DND-41 (cell line): Measurements from ENCODE around the gene ZNF581.

ENCODE experiments used
- ATAC-seq: fragments of 200-7000 bp; cut with Tn5 transposase; 3 replicates; pipeline ENCODE4 v1.9.1; 2021; ENCODE audit warnings: low read depth; ENCODE audit not compliant: insufficient read depth
- DNase-seq: peaks from one replicate; pipeline ENCODE4 v3.0.0-alpha.2; 2020
- H2AFZ ChIP-seq: 2 replicates; pipeline ENCODE4 v1.6.0; 2012; ENCODE audit warnings: low read depth, low read length
- H3K27ac ChIP-seq: 2 replicates; pipeline ENCODE4 v1.5.1; 2012; ENCODE audit warnings: low read length, inconsistent platforms
- H3K27me3 ChIP-seq: fragments of 200-600 bp; sonication (generic); 2 replicates; pipeline ENCODE4 v1.6.0; 2012; ENCODE audit warnings: low read length, mild to moderate bottlenecking, inconsistent platforms; ENCODE audit not compliant: insufficient read depth, poor library complexity
- H3K36me3 ChIP-seq: 2 replicates; pipeline ENCODE4 v1.5.1; 2012; ENCODE audit warnings: low read length, inconsistent platforms; ENCODE audit not compliant: insufficient read depth
- H3K4me1 ChIP-seq: 2 replicates; pipeline ENCODE4 v1.5.1; 2012; ENCODE audit warnings: mild to moderate bottlenecking, low read length; ENCODE audit not compliant: insufficient read depth
- H3K4me2 ChIP-seq: 2 replicates; pipeline ENCODE4 v1.6.0; 2012; ENCODE audit warnings: mild to moderate bottlenecking, moderate library complexity, low read length, inconsistent platforms; ENCODE audit not compliant: insufficient read depth
- H3K4me3 ChIP-seq, 2 experiments: fragments of 200-600 bp in 1 of 2; shearing (Covaris generic) in 1 of 2; 2 replicates each; pipeline ENCODE4 v1.5.1; 2012 to 2016; ENCODE audit warnings: inconsistent platforms in 2 of 2, low read length in 2 of 2, mild to moderate bottlenecking in 2 of 2, low read depth in 1 of 2, moderate library complexity in 1 of 2
- H3K79me2 ChIP-seq: 2 replicates; pipeline ENCODE4 v1.6.0; 2012; ENCODE audit warnings: low read length, inconsistent platforms; ENCODE audit not compliant: insufficient read depth
- H3K9ac ChIP-seq: 2 replicates; pipeline ENCODE4 v1.6.0; 2012; ENCODE audit warnings: low read depth, mild to moderate bottlenecking, inconsistent platforms, low read length, moderate library complexity
- H3K9me3 ChIP-seq: 2 replicates; pipeline ENCODE4 v1.5.1; 2012; ENCODE audit warnings: low read length, moderate library complexity, mild to moderate bottlenecking, inconsistent platforms; ENCODE audit not compliant: insufficient read depth, severe bottlenecking
- H4K20me1 ChIP-seq: 2 replicates; pipeline ENCODE4 v1.6.0; 2012; ENCODE audit warnings: low read length; ENCODE audit not compliant: insufficient read depth
- CTCF ChIP-seq: IDR thresholded peaks from 2 replicates; pipeline ENCODE4 v1.5.1; 2012; ENCODE audit warnings: borderline replicate concordance, low read length, moderate library complexity, mild to moderate bottlenecking; ENCODE audit not compliant: poor library complexity, severe bottlenecking; ENCODE audit errors: extremely low read depth
- EZH2 ChIP-seq: IDR thresholded peaks from 3 replicates; pipeline ENCODE4 v1.6.1; 2012; ENCODE audit warnings: borderline replicate concordance, low read depth, mild to moderate bottlenecking, moderate library complexity, low read length, inconsistent platforms; ENCODE audit not compliant: severe bottlenecking

Gene ZNF581

DNA sequence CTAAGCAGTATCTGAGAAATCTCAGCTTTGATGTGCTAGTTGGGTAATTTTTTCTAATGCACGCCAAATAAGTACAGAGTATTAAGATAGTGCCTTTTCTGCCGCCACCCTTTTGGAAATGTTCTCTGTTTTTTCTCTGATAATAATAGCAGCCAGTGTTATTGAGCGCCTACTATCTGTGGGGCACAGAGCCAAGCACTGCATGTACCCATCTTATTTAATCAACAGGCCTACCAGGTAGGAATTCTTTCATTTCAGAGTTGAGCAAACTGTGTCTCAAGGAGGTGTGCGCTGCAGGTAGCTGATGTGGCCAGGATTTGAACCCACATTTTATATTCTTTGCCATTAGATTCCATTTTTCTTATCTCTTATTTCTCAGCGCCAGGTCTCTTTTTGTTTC is 32.9 kb downstream of the ZNF581 start:
- Histone ChIP-seq H3K4me2 (peak overlapping the region; percentile 94), H3K79me2 (peaks cover 87% of the 10 kb centered on the region), H3K36me3 (peaks cover 69% of the 10 kb centered on the region), H3K4me3 (peak overlapping the region; percentile 87 to 97; a peak in 3 of 4 replicates), H3K27ac (no peak overlapping the region), H2AFZ (no peak overlapping the region), H3K9ac (peak overlapping the region; percentile 93), H3K9me3 (no peaks in the 10 kb centered on the region), H3K27me3 (no peaks in the 10 kb centered on the region), H3K4me1 (peaks cover 49% of the 10 kb centered on the region), H4K20me1 (peaks cover 70% of the 10 kb centered on the region)
- ATAC-seq = no peak
- no peak for TF ChIP-seq CTCF
- DNase-seq = no peak

GRCh38 chr19:55676889-55677505 is 33.5 kb downstream of the ZNF581 start:
- peak overlapping the region; percentile 94 for H3K4me2 ChIP-seq
- TF ChIP-seq CTCF = no peak
- TF ChIP-seq EZH2 = no peak
- H3K79me2 ChIP-seq = peaks cover 87% of the 10 kb centered on the region
- peaks cover 46% of the 10 kb centered on the region for H3K4me1 ChIP-seq
- peak overlapping the region; percentile 93 for H3K9ac ChIP-seq
- H3K9me3 ChIP-seq = no peaks in the 10 kb centered on the region
- H3K27me3 ChIP-seq = no peaks in the 10 kb centered on the region
- DNase-seq (no peak), ATAC-seq (no peak)
- peaks cover 69% of the 10 kb centered on the region for H4K20me1 ChIP-seq
- peaks cover 71% of the 10 kb centered on the region for H3K36me3 ChIP-seq
- no peak overlapping the region for H3K27ac ChIP-seq
- H3K4me3 ChIP-seq = peak overlapping the region in 1 of 2 experiments; percentile 87; a peak in 1 of 4 replicates
- H2AFZ ChIP-seq = no peak overlapping the region

DNA sequence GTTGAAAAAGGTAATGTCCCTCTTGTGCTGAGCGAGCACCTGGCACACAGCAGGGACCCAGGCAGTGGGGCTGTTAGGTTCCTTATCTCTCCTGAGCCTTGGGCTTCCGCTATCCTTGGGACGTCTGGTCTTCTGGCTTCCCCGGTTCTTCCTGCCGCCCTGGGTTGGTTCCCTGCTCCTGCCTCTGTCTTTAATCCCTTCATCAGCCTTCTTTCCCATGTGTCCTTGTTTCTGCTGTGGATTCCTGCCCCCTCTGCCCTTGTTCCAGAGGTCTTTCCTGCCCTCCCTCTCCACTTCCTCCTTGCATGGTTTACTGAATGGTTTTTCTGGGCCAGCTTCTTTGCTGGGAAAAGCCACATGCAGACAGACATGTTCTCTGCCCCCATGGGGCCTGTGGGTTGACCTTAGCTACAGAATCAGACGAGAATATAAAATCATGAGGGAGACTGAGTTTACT is 34.2 kb downstream of the ZNF581 start:
- Histone ChIP-seq H3K79me2 (peaks cover 86% of the 10 kb centered on the region), H2AFZ (no peak overlapping the region), H3K9ac (peak overlapping the region; percentile 10; the same call in 1 of the 2 replicates), H3K9me3 (no peaks in the 10 kb centered on the region), H3K27ac (no peak overlapping the region), H3K4me3 (no peak overlapping the region), H3K27me3 (no peaks in the 10 kb centered on the region), H3K4me2 (peak overlapping the region; percentile 5; the same call in 1 of the 2 replicates), H3K4me1 (peaks cover 46% of the 10 kb centered on the region), H3K36me3 (peaks cover 71% of the 10 kb centered on the region), H4K20me1 (peaks cover 66% of the 10 kb centered on the region)
- TF ChIP-seq EZH2 (no peak), CTCF (no peak)
- no peak for ATAC-seq
- no peak for DNase-seq
